Astrocyte of the cerebellum (primary cell): ENCODE data around the gene RHBDL2.
"Not testable (repeated sequence)": the region's sequence is repeated elsewhere in the genome, so short reads cannot be mapped to it uniquely, and the experiment has no call there.

Source experiments
- DNase-seq: peaks from one replicate; pipeline ENCODE4 v3.0.0-alpha.2; 2011; ENCODE audit warnings: low read depth
- H3K4me3 ChIP-seq: 2 replicates; pipeline ENCODE4 v1.5.1; 2011; ENCODE audit warnings: mild to moderate bottlenecking, low read depth, low read length, moderate library complexity
- CTCF ChIP-seq: IDR thresholded peaks from 2 replicates; pipeline ENCODE4 v1.5.1; 2012; ENCODE audit warnings: low read length, low read depth, moderate library complexity, mild to moderate bottlenecking; ENCODE audit errors: missing control alignments
- in situ Hi-C: cut with HindIII; loops from 2 replicates; pipeline ENCODE4 v1.10.0; 2017; ENCODE audit warnings: low sequenced_read_pairs

Gene RHBDL2

DNA sequence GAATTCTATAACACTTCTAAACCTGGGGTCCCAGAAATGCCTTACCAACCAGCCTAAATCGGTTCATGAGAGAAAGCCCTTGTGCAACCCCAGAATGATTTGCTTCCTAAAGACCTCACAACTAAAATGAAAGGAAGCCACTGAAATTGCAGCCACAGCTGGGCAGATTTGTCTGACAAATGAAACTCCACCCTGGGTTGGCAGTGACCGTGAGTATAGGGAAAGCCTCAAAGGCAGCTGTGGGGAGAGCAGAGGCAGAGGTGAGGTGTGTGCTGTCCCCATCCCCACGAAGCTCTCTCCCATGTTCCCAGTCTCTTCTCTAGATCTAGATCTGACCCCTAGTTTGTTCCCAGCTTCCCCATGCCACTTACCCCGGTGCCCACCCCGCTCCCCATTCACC, 23.1 kb downstream of the RHBDL2 start:
- H3K4me3 ChIP-seq: no peak overlapping the region
- in situ Hi-C loops: no loop called here
- DNase-seq: no peak
- no peak for TF ChIP-seq CTCF

- no peak for TF ChIP-seq CTCF
- no peak overlapping the region for H3K4me3 ChIP-seq
- DNase-seq: no peak
- in situ Hi-C loops: no loop called here
Measured at GRCh38 chr1:38917772-38918171, 23.9 kb downstream of the RHBDL2 start.

DNA sequence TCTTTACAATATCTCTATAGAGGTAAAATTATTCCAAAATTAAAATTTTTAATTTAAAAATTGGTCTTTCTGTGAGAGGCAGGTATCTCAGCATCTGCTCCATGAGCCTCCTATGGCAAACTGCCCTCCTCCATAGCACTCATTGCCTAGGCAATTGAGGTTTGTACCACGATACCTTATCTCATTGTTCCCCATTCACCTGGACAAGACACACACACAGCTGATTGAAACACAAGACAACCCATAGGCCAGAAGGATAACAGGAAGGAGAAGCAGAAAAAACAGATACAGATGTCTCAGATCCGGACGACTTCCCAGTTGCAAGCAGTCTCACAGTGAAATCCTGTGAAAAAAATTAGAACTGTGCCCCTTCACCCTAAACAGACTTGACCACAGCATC, 24.3 kb downstream of the RHBDL2 start:
- TF ChIP-seq CTCF: no peak
- in situ Hi-C loops: no loop called here

DNA sequence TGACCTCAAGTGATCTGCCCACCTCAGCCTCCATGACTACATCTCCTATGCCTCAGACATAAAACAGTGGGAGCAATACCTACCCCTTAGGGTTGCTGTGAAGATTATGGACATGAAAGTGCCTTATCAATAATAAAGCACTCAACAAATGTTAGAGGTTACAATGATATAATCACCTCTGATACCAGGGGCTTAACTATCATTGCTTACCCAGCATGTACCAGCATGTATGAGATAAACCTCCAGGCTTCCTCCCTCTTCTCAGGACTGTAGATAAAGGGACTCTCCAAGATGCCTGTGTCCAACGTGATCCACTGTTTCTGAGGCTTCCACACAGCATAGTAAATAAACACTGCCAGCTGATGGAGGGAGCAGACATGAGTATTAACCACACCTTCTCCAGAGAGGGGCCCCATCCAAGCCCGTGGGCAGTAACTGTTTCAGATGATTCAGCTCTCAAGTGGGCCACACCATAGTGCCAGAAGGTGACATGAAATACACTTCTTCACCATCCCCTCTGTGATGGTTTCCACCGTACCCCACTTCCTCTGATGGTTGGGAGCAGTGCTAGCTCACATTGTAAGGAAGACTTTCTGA, 26.2 kb downstream of the RHBDL2 start:
- H3K4me3 ChIP-seq: no peak overlapping the region
- in situ Hi-C loops: no loop called here
- DNase-seq: no peak
- no peak for TF ChIP-seq CTCF

More for the DNA sequence above, 24.3 kb downstream of the RHBDL2 start:
- DNase-seq: no peak
- no peak overlapping the region for H3K4me3 ChIP-seq

DNA sequence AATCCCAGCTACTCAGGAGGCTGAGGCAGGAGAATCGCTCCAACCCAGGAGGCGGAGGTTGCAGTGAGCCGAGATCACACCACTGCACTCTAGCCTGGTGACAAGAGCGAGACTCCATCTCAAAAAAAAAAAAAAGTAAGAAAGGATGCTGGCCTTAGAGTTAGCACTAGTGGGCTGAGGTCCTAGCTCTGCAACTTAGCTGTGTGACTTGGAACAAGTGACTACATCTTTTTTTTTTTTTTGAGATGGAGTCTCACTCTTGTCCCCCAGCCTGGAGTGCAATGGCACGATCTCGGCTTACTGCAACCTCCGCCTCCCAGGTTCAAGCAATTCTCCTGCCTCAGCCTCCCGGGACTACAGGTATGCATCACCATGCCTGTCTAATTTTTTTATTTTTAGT, 26.7 kb downstream of the RHBDL2 start:
- DNase-seq, in situ Hi-C loops: not testable (repeated sequence)

DNA sequence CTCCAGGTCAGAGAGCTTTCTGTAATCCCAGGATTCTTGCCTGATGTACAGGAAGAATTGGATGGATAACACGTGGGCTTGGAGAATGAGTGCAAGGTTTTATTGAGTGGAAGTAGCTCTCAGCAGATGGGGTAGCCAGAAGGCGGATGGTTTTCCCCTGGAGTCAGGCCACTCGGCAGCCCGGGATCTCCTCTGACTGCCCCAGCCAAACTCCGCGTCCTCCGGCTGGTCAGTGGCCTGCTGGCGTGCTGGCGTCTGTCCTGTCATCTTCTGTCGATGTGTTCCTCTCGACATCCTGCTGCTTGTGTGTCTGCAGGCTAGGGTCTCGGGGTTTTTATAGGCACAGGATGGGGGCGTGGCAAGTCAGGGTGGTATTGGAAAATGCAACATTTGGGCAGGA, 32.8 kb downstream of the RHBDL2 start:
- no peak for DNase-seq
- no peak overlapping the region for H3K4me3 ChIP-seq
- TF ChIP-seq CTCF: no peak
- in situ Hi-C loops: no loop called here

More for the DNA sequence above, 26.7 kb downstream of the RHBDL2 start:
- not testable (repeated sequence) for H3K4me3 ChIP-seq

DNA sequence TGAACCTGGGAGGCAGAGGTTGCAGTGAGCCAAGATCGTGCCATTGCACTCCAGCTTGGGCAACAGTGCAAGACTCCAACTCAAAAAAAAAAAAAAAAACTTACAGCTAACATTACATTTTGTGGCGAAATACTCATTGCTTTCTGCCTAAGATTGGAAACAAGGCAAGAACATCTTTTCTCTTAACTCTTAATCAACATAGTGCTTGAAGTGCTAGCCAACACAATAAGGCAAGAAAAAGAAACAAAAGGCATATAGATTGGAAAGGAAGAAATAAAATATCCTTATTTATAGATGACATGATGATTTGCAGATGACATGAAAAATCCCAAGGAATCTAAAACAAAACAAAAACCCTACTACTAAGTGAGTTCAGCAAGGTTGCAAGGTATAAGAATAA, 35.6 kb downstream of the RHBDL2 start:
- no peak for DNase-seq
- in situ Hi-C loops: no loop called here
- TF ChIP-seq CTCF: no peak
- H3K4me3 ChIP-seq: no peak overlapping the region
